HG03342 (cell line): Measurements from ENCODE around the gene ADK.
A peak's percentile ranks its signal among the peaks of the same experiment; 100 is the strongest.

Experiments used
- ATAC-seq: cut with Tn5 transposase; IDR thresholded peaks from one replicate; pipeline ENCODE4 v1.9.1; 2021; ENCODE audit warnings: mild to moderate bottlenecking, moderate library complexity; ENCODE audit not compliant: unreplicated experiment

ADK gene

GRCh38 chr10:74691164-74691563, 540.1 kb downstream of the ADK start:
- ATAC-seq, result no peak

GRCh38 chr10:74704629-74705357, 553.8 kb downstream of the ADK start:
- ATAC-seq, result no peak

GRCh38 chr10:74705358-74705980, 554.4 kb downstream of the ADK start:
- no peak for ATAC-seq

- ATAC-seq, result no peak
Observed at GRCh38 chr10:74706966-74707365, 555.9 kb downstream of the ADK start.

- no peak for ATAC-seq
Observed at GRCh38 chr10:74708246-74708645, 557.2 kb downstream of the ADK start.

GRCh38 chr10:74718208-74718607, 567.2 kb downstream of the ADK start:
- ATAC-seq, result no peak

GRCh38 chr10:74728225-74728624, 577.2 kb downstream of the ADK start:
- no peak for ATAC-seq

GRCh38 chr10:74730246-74730645, 579.2 kb downstream of the ADK start:
- ATAC-seq, result no peak

- ATAC-seq, result no peak
Observed at GRCh38 chr10:74733612-74734011, 582.6 kb downstream of the ADK start.

GRCh38 chr10:74736029-74736428, 585.0 kb downstream of the ADK start:
- ATAC-seq, result no peak

GRCh38 chr10:74738052-74738451, 587.0 kb downstream of the ADK start:
- no peak for ATAC-seq

GRCh38 chr10:74738542-74738941, 587.5 kb downstream of the ADK start:
- no peak for ATAC-seq

- ATAC-seq, result peak; percentile 74
Observed at GRCh38 chr10:74738985-74739567, 588.1 kb downstream of the ADK start.

- ATAC-seq, result no peak
Observed at GRCh38 chr10:74743401-74743800, 592.4 kb downstream of the ADK start.

- no peak for ATAC-seq
Observed at GRCh38 chr10:74745449-74745848, 594.4 kb downstream of the ADK start.

GRCh38 chr10:74746813-74747212, 595.8 kb downstream of the ADK start:
- no peak for ATAC-seq

- ATAC-seq, result no peak
Observed at GRCh38 chr10:74748468-74749031, 597.5 kb downstream of the ADK start.

- ATAC-seq, result no peak
Observed at GRCh38 chr10:74750848-74751274, 599.8 kb downstream of the ADK start.

- ATAC-seq, result no peak
Observed at GRCh38 chr10:74752371-74753040, 601.5 kb downstream of the ADK start.

- ATAC-seq, result no peak
Observed at GRCh38 chr10:74753442-74754211, 602.6 kb downstream of the ADK start.

GRCh38 chr10:74754381-74754821, 603.4 kb downstream of the ADK start:
- ATAC-seq, result no peak
